H1 (cell line): ENCODE measurements around the gene PRDM5. TPM values are rescaled to one million over a fixed set of nuclear protein-coding genes. Genes with fewer than 3 reads are reported as not detected.

Experiments used
- ATF3 ChIP-seq: IDR thresholded peaks from 2 replicates; pipeline ENCODE4 v1.6.1; 2011; ENCODE audit warnings: low read depth, mild to moderate bottlenecking, low read length; ENCODE audit not compliant: insufficient read depth
- CHD2 ChIP-seq: IDR thresholded peaks from 2 replicates; pipeline ENCODE4 v1.6.1; 2012; ENCODE audit warnings: low read length, improper control_type of control experiment
- CTCF ChIP-seq, 3 experiments: IDR thresholded peaks; 1 replicate in 2 of 3; 2 replicates in 1 of 3; pipeline versions ENCODE4 v1.5.1 to v1.6.1; 2011; ENCODE audit warnings: low read length in 3 of 3, mild to moderate bottlenecking in 3 of 3, inconsistent platforms in 2 of 3, low read depth in 1 of 3, moderate library complexity in 1 of 3; ENCODE audit not compliant: insufficient read depth in 1 of 3; ENCODE audit errors: control extremely low read depth in 1 of 3
- EP300 ChIP-seq, 2 experiments: IDR thresholded peaks; 1 replicate in 1 of 2; 2 replicates in 1 of 2; pipeline ENCODE4 v1.6.1; 2011 to 2012; ENCODE audit warnings: low read depth in 2 of 2, low read length in 2 of 2, mild to moderate bottlenecking in 2 of 2, borderline replicate concordance in 1 of 2, inconsistent platforms in 1 of 2, moderate library complexity in 1 of 2
- ZNF274 ChIP-seq: IDR thresholded peaks from 2 replicates; pipeline ENCODE4 v1.7.0; 2012; ENCODE audit warnings: low read length, borderline replicate concordance; ENCODE audit errors: extremely low read depth
- polyA plus RNA-seq, 7 experiments: library from polyadenylated mRNA; depleted of rRNA in 3 of 7; stranded (reverse) in 5 of 7; unstranded in 2 of 7; fragments of >200 nt in 5 of 7; fragments of 200-250 nt in 2 of 7; gene quantifications; 1 replicate in 5 of 7; 2 replicates in 1 of 7; 4 replicates in 1 of 7; pipeline versions ENCODE4 v1.2.1 to v1.2.3, GENCODE V29; 2011 to 2013; ENCODE audit warnings: missing spikeins in 2 of 7, mixed read lengths in 2 of 7
- total RNA-seq: library from RNA; stranded (reverse); fragmentation: NEBNext Ultra II Directional; extraction: Animal tissue kit (Norgen Biotek cat#: 25700); gene quantifications from 2 replicates; pipeline ENCODE4 v1.2.1, GENCODE V29; 2021

Gene PRDM5
- total and polyA plus RNA-seq, 2 of the 8 experiments (the other 6 are each of a cell fraction or from before 2014, with no cell fraction given): 8.2 to 23.4 TPM

GRCh38 chr4:120730777-120731320 is 191.7 kb downstream of the PRDM5 start (continued):
- TF ChIP-seq EP300 (IDR thresholded peaks at IDR 0.05; ENCODE audit: borderline replicate concordance in 1 of 2, low read depth in 2 of 2, low read length in 2 of 2): no peak
- no peak for TF ChIP-seq CTCF (IDR thresholded peaks at IDR 0.05; ENCODE audit: control extremely low read depth in 1 of 3, insufficient read depth in 1 of 3, low read depth in 1 of 3, low read length in 3 of 3)
- TF ChIP-seq CHD2: no peak
- TF ChIP-seq ATF3: no peak
- TF ChIP-seq ZNF274: no peak
